ENCODE data around the gene GPR84. TPM values are rescaled to one million over a fixed set of nuclear protein-coding genes. Genes with fewer than 3 reads are reported as not detected.

GPR84 gene
- polyA plus RNA-seq, 12 donors, result 0.08 to 0.59 (median 0.20) TPM; not detected in 5

GRCh38 chr12:54374562-54375258 lies 10.4 kb upstream of the GPR84 start:
- DNase-seq, result no peak

GRCh38 chr12:54373649-54374561 lies 9.6 kb upstream of the GPR84 start:
- DNase-seq, result no peak

GRCh38 chr12:54372113-54372806 lies 8.0 kb upstream of the GPR84 start:
- DNase-seq, result no peak

- DNase-seq, result no peak
Measured at GRCh38 chr12:54371328-54372112, 7.2 kb upstream of the GPR84 start.

GRCh38 chr12:54370171-54370730 lies 6.0 kb upstream of the GPR84 start:
- DNase-seq, result peak; percentile 80

- no peak for DNase-seq
Measured at GRCh38 chr12:54369597-54370131, 5.4 kb upstream of the GPR84 start.

- peak; percentile 97 for DNase-seq
Measured at GRCh38 chr12:54368709-54369596, 4.7 kb upstream of the GPR84 start.

GRCh38 chr12:54368025-54368708 lies 3.9 kb upstream of the GPR84 start:
- no peak for DNase-seq

GRCh38 chr12:54363618-54364017 lies 668 bp downstream of the GPR84 start:
- DNase-seq, result no peak

- DNase-seq, result no peak
Measured at GRCh38 chr12:54363047-54363446, 1.2 kb downstream of the GPR84 start.

- DNase-seq, result peak; percentile 83
Measured at GRCh38 chr12:54360717-54361456, 3.4 kb downstream of the GPR84 start.

GRCh38 chr12:54359762-54360351 lies 4.4 kb downstream of the GPR84 start:
- DNase-seq, result no peak

GRCh38 chr12:54358945-54359761 lies 5.1 kb downstream of the GPR84 start:
- DNase-seq, result peak; percentile 99

GRCh38 chr12:54358191-54358944 lies 5.9 kb downstream of the GPR84 start:
- no peak for DNase-seq

GRCh38 chr12:54357506-54358190 lies 6.6 kb downstream of the GPR84 start:
- no peak for DNase-seq

- DNase-seq, result no peak
Measured at GRCh38 chr12:54356951-54357356, 7.3 kb downstream of the GPR84 start.

Data from muscle of arm (tissue), 12 donors.